Activated CD8-positive, alpha-beta memory T cell treated with anti-CD3 and anti-CD28 coated beads, Interleukin-2, amount 10 ng/mL, durations not matched to agents 7 days and 5 days (primary cell): ENCODE measurements around the gene CNST. TPM values are rescaled to one million over a fixed set of nuclear protein-coding genes. Genes with fewer than 3 reads are reported as not detected.
"Not testable (repeated sequence)": the region's sequence is repeated elsewhere in the genome, so short reads cannot be mapped to it uniquely, and the experiment has no call there.

Experiments used
- ATAC-seq: fragments of 150-1000 bp; cut with Tn5 transposase; one replicate; pipeline ENCODE4 v1.10.0; 2021; ENCODE audit warnings: moderate library complexity
- CTCF ChIA-PET: fragments of 350-600 bp; sonication (Branson Sonifier 250); formaldehyde crosslinking; loops from one replicate; lab custom pipeline; 2021; ENCODE audit warnings: antibody characterized with exemption; lab: Charles Lee
- DNase-seq: peaks from one replicate; pipeline ENCODE4 v3.0.0-alpha.2; 2020
- H3K27ac Mint-ChIP-seq: one replicate; pipeline ENCODE4 v1.8.0; 2021; ENCODE audit warnings: mild to moderate bottlenecking, mixed read lengths
- H3K27me3 Mint-ChIP-seq: one replicate; pipeline ENCODE4 v1.8.0; 2021; ENCODE audit warnings: mixed read lengths
- H3K36me3 Mint-ChIP-seq: one replicate; pipeline ENCODE4 v1.8.0; 2021; ENCODE audit warnings: mild to moderate bottlenecking, mixed read lengths
- H3K4me1 Mint-ChIP-seq: one replicate; pipeline ENCODE4 v1.8.0; 2021; ENCODE audit warnings: mixed read lengths
- H3K4me3 Mint-ChIP-seq: one replicate; pipeline ENCODE4 v1.8.0; 2021; ENCODE audit warnings: mild to moderate bottlenecking, moderate library complexity, mixed read lengths
- H3K9me3 Mint-ChIP-seq: one replicate; pipeline ENCODE4 v1.8.0; 2022; ENCODE audit warnings: low read depth, mixed read lengths
- total RNA-seq, 2 experiments: library from RNA; stranded (reverse); gene quantifications; one replicate each; pipeline ENCODE4 v1.2.3, GENCODE V29; 2021

Gene CNST
- total RNA-seq, 2 experiments from 2014 or later, result 27.3 to 30.2 TPM

DNA sequence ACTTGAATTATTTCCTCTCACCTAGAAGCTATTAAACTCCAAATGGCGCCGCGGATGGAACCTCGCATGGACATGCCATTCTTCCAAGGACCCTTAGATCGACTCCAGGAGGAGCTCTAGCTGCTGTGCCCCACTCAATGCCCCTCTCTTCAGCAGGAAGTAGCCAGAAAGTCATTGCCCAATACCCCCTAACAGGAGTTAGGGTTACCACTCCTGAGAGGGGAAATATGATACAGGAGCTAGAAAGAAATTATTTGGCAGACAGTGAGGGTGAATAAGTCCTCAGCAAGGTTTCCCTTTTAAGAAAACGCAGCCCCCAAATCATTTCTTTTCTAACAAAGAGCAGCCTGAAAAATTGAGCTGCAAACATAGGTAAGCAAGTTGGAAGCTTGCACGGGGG, 28.8 kb upstream of the CNST start:
- no peaks in the 10 kb centered on the region for H3K4me1 Mint-ChIP-seq
- no peak overlapping the region for H3K4me3 Mint-ChIP-seq
- no peaks in the 10 kb centered on the region for H3K27me3 Mint-ChIP-seq
- H3K9me3 Mint-ChIP-seq, result no peaks in the 10 kb centered on the region
- ATAC-seq (no peak), DNase-seq (peak; percentile 18)
- no peak overlapping the region for H3K27ac Mint-ChIP-seq
- peaks cover 9% of the 10 kb centered on the region for H3K36me3 Mint-ChIP-seq
- CTCF ChIA-PET, result interaction anchor here (1.2 kb wide), 1 partner anchor 158 kb away, joined by 3 read pairs; no protein-coding TSS in a partner anchor

GRCh38 chr1:246537887-246538286, 28.4 kb upstream of the CNST start:
- CTCF ChIA-PET, result interaction anchor here (1.2 kb wide), 1 partner anchor 158 kb away, joined by 3 read pairs; no protein-coding TSS in a partner anchor
- Mint-ChIP-seq H3K4me3 (no peak overlapping the region), H3K36me3 (peaks cover 9% of the 10 kb centered on the region), H3K9me3 (no peaks in the 10 kb centered on the region), H3K27me3 (no peaks in the 10 kb centered on the region), H3K4me1 (no peaks in the 10 kb centered on the region), H3K27ac (no peak overlapping the region)
- ATAC-seq (no peak), DNase-seq (peak; percentile 5)

GRCh38 chr1:246540738-246541491, 25.3 kb upstream of the CNST start:
- CTCF ChIA-PET, result interaction anchor here (0.5 kb wide), 1 partner anchor 1780 kb away, joined by 3 read pairs; no protein-coding TSS in a partner anchor
- Mint-ChIP-seq H3K4me3 (no peak overlapping the region), H3K4me1 (no peaks in the 10 kb centered on the region), H3K27me3 (no peaks in the 10 kb centered on the region), H3K9me3 (no peaks in the 10 kb centered on the region), H3K36me3 (peaks cover 21% of the 10 kb centered on the region), H3K27ac (no peak overlapping the region)
- DNase-seq, result no peak
- no peak for ATAC-seq

GRCh38 chr1:246544001-246544400, 22.3 kb upstream of the CNST start:
- no peaks in the 10 kb centered on the region for H3K27me3 Mint-ChIP-seq
- no peaks in the 10 kb centered on the region for H3K9me3 Mint-ChIP-seq
- no peak overlapping the region for H3K27ac Mint-ChIP-seq
- ATAC-seq (no peak), DNase-seq (no peak)
- H3K4me3 Mint-ChIP-seq, result no peak overlapping the region
- H3K36me3 Mint-ChIP-seq, result peaks cover 23% of the 10 kb centered on the region
- CTCF ChIA-PET, result interaction anchor here (0.8 to 1.6 kb wide), 2 partner anchors 11 to 13 kb away, joined by 3 read pairs; no protein-coding TSS in a partner anchor
- H3K4me1 Mint-ChIP-seq, result no peaks in the 10 kb centered on the region

- Mint-ChIP-seq H3K36me3 (peaks cover 18% of the 10 kb centered on the region), H3K9me3 (no peaks in the 10 kb centered on the region), H3K27ac (no peak overlapping the region), H3K4me1 (no peaks in the 10 kb centered on the region), H3K27me3 (no peaks in the 10 kb centered on the region), H3K4me3 (no peak overlapping the region)
- no peak for DNase-seq
- no peak for ATAC-seq
- CTCF ChIA-PET, result interaction anchor here (1.8 kb wide), 1 partner anchor 16 kb away, joined by 6 read pairs; no protein-coding TSS in a partner anchor
Observed at GRCh38 chr1:246549665-246550064, 16.6 kb upstream of the CNST start.

DNA sequence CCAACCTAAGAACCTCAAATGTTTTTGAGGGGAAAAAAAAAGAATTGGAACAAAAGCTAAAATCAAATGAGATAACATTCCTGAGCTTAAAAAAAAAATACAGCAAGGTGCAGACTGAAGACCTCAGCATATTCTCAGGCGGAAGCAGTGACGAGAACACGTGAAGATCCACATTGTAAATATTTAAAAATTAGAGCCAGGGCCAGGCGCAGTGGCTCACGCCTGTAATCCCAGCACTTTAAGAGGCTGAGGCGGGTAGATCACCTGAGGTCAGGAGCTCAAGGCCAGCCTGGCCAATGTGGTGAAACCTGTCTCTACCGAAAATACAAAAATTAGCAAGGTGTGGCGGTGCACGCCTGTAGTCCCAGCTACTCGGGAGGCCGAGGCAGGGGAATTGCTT, 15.9 kb upstream of the CNST start:
- DNase-seq (no peak), ATAC-seq (no peak)
- no peaks in the 10 kb centered on the region for H3K4me1 Mint-ChIP-seq
- no peaks in the 10 kb centered on the region for H3K9me3 Mint-ChIP-seq
- H3K4me3 Mint-ChIP-seq, result no peak overlapping the region
- CTCF ChIA-PET, result interaction anchor here (1.8 kb wide), 1 partner anchor 16 kb away, joined by 6 read pairs; no protein-coding TSS in a partner anchor
- peaks cover 24% of the 10 kb centered on the region for H3K36me3 Mint-ChIP-seq
- H3K27ac Mint-ChIP-seq, result no peak overlapping the region
- no peaks in the 10 kb centered on the region for H3K27me3 Mint-ChIP-seq

DNA sequence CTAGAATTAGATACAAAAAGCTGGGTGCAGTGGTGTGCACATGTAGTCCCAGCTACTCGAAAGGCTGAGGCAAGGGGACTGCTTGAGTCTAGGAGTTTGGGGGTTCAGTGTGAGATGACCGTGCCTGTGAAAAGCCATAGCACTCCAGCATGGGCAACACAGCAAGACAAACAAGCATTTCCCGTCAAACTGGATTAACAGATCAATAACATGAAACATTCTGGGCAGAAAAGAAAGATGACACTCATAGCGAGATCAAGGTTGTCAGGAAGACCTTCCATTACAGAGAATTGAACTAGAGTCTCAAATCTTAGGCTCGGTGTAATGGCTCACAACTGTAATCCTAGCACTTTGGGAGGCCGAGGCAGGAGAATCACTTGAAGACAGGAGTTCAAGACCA, 14.1 kb upstream of the CNST start:
- no peaks in the 10 kb centered on the region for H3K27me3 Mint-ChIP-seq
- no peaks in the 10 kb centered on the region for H3K9me3 Mint-ChIP-seq
- no peak for DNase-seq
- H3K4me1 Mint-ChIP-seq, result no peaks in the 10 kb centered on the region
- CTCF ChIA-PET, result no interaction called here
- no peak for ATAC-seq
- no peak overlapping the region for H3K27ac Mint-ChIP-seq
- H3K36me3 Mint-ChIP-seq, result peaks cover 29% of the 10 kb centered on the region
- no peak overlapping the region for H3K4me3 Mint-ChIP-seq

GRCh38 chr1:246554201-246554600, 12.1 kb upstream of the CNST start:
- CTCF ChIA-PET, result no interaction called here
- no peak for ATAC-seq
- Mint-ChIP-seq H3K9me3 (no peaks in the 10 kb centered on the region), H3K27ac (no peak overlapping the region), H3K4me3 (no peak overlapping the region), H3K36me3 (peaks cover 31% of the 10 kb centered on the region), H3K4me1 (no peaks in the 10 kb centered on the region), H3K27me3 (no peaks in the 10 kb centered on the region)
- DNase-seq, result no peak

DNA sequence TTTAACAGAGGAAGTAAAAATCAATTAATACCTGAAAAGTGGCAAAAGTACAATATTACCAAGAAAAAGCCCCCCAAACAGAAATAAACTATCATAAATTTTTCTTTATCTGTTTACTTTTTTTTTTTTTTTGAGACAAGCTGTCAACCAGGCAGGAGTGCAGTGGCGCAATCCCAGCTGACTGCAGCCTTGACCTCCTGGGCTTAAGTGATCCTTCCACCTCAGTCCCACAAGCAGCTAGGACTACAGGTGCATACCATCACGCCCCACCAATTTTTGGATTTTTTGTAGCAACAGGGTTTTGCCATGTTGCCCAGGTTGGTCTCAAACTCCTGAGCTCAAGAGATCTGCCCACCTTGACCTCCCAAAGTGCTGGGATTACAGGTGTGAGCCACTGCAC, 8.2 kb upstream of the CNST start:
- CTCF ChIA-PET, result no interaction called here
- H3K27ac Mint-ChIP-seq, result no peak overlapping the region

DNA sequence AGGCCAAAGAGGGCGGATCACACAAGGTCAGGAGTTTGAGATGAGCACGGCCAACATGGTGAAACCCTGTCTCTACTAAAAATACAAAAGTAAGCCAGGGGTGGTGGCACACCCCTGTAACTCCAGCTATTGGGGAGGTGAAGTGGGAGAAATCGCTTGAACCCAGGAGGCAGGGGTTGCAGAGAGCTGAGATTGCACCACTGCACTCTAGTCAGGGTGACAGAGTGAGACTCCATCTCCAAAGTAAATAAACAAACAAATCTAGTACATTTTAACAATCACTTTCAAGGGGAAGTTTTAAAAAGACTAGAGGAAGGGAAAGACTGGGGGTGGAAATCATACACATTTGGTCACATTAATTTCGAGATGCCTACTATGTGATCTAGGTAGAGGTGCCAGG, 6.9 kb upstream of the CNST start:
- CTCF ChIA-PET, result no interaction called here
- ATAC-seq (no peak), DNase-seq (no peak)
- no peaks in the 10 kb centered on the region for H3K9me3 Mint-ChIP-seq
- H3K36me3 Mint-ChIP-seq, result peaks cover 28% of the 10 kb centered on the region
- H3K4me3 Mint-ChIP-seq, result no peak overlapping the region
- H3K4me1 Mint-ChIP-seq, result peaks cover 9% of the 10 kb centered on the region
- H3K27ac Mint-ChIP-seq, result no peak overlapping the region
- no peaks in the 10 kb centered on the region for H3K27me3 Mint-ChIP-seq

More for the DNA sequence above, 8.2 kb upstream of the CNST start:
- ATAC-seq (no peak), DNase-seq (no peak)
- no peaks in the 10 kb centered on the region for H3K9me3 Mint-ChIP-seq
- H3K27me3 Mint-ChIP-seq, result no peaks in the 10 kb centered on the region
- H3K4me3 Mint-ChIP-seq, result no peak overlapping the region
- peaks cover 3% of the 10 kb centered on the region for H3K4me1 Mint-ChIP-seq
- H3K36me3 Mint-ChIP-seq, result peaks cover 26% of the 10 kb centered on the region

DNA sequence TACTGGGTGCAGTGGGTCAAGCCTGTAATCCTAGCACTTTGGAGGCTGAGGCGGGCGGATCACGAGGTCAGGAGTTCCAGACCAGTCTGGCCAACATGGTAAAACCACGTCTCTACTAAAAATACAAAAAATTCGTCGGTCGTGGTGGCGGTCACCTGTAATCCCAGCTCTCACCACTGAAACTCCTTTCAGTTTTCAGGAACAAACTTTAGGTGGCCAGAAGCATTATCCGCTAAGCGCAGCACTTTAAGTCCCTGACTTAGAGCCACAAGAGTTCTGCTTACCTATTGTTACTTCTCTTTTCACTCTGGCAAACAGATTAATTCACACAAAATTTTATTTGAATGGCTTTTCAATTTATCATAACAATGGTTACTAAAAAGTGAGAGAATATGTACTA, 5.4 kb upstream of the CNST start:
- DNase-seq, CTCF ChIA-PET, H3K9me3 Mint-ChIP-seq, H3K4me3 Mint-ChIP-seq, H3K27me3 Mint-ChIP-seq, ATAC-seq, H3K27ac Mint-ChIP-seq: not testable (repeated sequence)
- Mint-ChIP-seq H3K4me1 (peaks cover 18% of the 10 kb centered on the region), H3K36me3 (peaks cover 18% of the 10 kb centered on the region)

DNA sequence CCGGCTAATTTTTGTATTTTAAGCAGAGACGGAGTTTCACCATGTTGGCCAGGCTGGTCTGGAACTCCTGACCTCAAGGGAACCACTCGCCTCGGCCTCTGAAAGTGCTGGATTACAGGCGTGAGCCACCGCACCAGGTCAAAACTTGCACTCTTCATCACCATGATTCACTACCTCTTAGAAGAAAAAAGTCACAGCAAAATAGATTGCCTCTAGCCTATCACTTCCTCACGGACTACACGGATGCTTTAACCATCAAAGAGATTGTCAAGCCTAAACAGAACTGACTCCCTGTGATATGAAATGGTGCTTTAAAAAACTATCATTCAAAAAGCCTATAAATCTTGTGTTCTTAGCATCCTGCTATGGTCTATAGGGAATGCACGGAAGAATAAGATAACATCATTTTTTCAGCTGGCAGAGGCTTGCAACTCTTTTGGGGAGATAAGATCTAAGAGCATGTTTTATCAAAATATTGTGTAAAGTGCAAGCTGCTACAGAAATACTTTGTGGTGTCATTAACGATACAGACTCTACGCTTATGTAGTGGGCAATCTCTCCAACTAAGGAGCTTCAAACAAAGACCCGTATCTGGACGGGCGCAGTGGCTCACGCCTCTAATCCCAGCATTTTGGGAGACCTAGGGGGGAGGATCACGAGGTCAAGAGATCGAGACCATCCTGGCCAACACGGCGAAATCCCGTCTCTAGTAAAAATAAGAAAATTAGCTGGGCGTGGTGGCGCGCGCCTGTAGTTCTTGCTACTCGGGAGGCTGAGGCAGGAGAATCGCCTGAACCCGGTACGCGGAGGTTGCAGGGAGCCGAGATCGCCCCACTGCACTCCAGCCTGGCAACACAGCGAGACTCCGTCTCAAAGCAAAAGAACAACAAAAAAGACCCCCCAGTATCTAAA, 1.2 kb upstream of the CNST start:
- Mint-ChIP-seq H3K36me3 (peaks cover 5% of the 10 kb centered on the region), H3K4me3 (peak overlapping the region; percentile 97), H3K27me3 (no peaks in the 10 kb centered on the region), H3K4me1 (peaks cover 40% of the 10 kb centered on the region), H3K27ac (peak overlapping the region; percentile 98), H3K9me3 (no peaks in the 10 kb centered on the region)
- ATAC-seq (no peak), DNase-seq (no peak)
- CTCF ChIA-PET, result interaction anchor here (1.8 kb wide), 2 partner anchors 37 to 72 kb away, joined by 4 to 5 read pairs; no protein-coding TSS in a partner anchor

DNA sequence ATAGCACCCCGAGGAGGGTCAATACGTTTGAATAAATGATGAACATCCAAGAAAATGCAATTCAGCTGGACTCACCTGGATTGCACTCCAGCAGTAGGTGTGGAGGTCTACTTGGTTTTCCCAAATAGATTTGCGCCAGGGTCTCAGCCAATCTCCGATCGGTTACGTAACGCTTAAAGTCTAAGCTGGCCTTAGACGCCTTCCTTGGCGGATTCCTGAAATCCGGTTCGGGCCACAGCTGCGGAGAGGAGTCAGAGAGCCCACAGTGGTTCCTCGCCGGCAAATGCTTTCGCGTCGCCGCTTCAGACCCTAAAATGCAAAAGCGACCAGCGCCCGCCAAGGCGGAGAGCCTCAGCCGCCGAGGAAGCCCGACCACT, 517 bp upstream of the CNST start:
- CTCF ChIA-PET, result interaction anchor here (1.4 to 1.8 kb wide), 3 partner anchors 10 to 72 kb away, joined by 3 to 5 read pairs (median 4); no protein-coding TSS in a partner anchor
- ATAC-seq (peak; percentile 2), DNase-seq (no peak)
- peak overlapping the region; percentile 98 for H3K27ac Mint-ChIP-seq
- no peaks in the 10 kb centered on the region for H3K9me3 Mint-ChIP-seq
- peaks cover 44% of the 10 kb centered on the region for H3K4me1 Mint-ChIP-seq
- no peaks in the 10 kb centered on the region for H3K27me3 Mint-ChIP-seq
- peak overlapping the region; percentile 97 for H3K4me3 Mint-ChIP-seq
- peaks cover 7% of the 10 kb centered on the region for H3K36me3 Mint-ChIP-seq
